GM06990 (cell line): Measurements from ENCODE around the gene ACVR1.

Experiments
- DNase-seq: peaks from one replicate; pipeline ENCODE4 v3.0.0-alpha.2; 2011; ENCODE audit not compliant: insufficient read length; ENCODE audit errors: extremely low read depth
- H3K27me3 ChIP-seq: replicated peaks from 2 replicates; pipeline ENCODE4 v1.6.0; 2011; ENCODE audit warnings: low read length; ENCODE audit not compliant: control insufficient read depth, insufficient read depth
- H3K36me3 ChIP-seq: 2 replicates; pipeline ENCODE4 v1.5.1; 2011; ENCODE audit warnings: low read length; ENCODE audit not compliant: control insufficient read depth, insufficient read depth
- H3K4me3 ChIP-seq: replicated peaks from 2 replicates; pipeline ENCODE4 v1.5.1; 2011; ENCODE audit warnings: low read depth, mild to moderate bottlenecking, control low read depth, low read length
- TF ChIP-seq, protein P1 (sequence below): IDR thresholded peaks from 2 replicates; pipeline ENCODE4 v1.5.1; 2011; ENCODE audit warnings: low read length, control low read depth, mild to moderate bottlenecking, inconsistent platforms; ENCODE audit not compliant: insufficient read depth, poor library complexity, severe bottlenecking

The ACVR1 gene

GRCh38 chr2:157789256-157789655, 86.9 kb downstream of the ACVR1 start:
- Histone ChIP-seq H3K4me3 (no peak overlapping the region), H3K36me3 (no peaks in the 10 kb centered on the region), H3K27me3 (no peaks in the 10 kb centered on the region)
- TF ChIP-seq, protein P1, sequence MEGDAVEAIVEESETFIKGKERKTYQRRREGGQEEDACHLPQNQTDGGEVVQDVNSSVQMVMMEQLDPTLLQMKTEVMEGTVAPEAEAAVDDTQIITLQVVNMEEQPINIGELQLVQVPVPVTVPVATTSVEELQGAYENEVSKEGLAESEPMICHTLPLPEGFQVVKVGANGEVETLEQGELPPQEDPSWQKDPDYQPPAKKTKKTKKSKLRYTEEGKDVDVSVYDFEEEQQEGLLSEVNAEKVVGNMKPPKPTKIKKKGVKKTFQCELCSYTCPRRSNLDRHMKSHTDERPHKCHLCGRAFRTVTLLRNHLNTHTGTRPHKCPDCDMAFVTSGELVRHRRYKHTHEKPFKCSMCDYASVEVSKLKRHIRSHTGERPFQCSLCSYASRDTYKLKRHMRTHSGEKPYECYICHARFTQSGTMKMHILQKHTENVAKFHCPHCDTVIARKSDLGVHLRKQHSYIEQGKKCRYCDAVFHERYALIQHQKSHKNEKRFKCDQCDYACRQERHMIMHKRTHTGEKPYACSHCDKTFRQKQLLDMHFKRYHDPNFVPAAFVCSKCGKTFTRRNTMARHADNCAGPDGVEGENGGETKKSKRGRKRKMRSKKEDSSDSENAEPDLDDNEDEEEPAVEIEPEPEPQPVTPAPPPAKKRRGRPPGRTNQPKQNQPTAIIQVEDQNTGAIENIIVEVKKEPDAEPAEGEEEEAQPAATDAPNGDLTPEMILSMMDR: no peak
- DNase-seq: no peak

- no peak for DNase-seq
- Histone ChIP-seq H3K4me3 (no peak overlapping the region), H3K36me3 (no peaks in the 10 kb centered on the region), H3K27me3 (no peaks in the 10 kb centered on the region)
- TF ChIP-seq, protein P1: no peak
Measured at GRCh38 chr2:157788201-157788600, 87.9 kb downstream of the ACVR1 start.

DNA sequence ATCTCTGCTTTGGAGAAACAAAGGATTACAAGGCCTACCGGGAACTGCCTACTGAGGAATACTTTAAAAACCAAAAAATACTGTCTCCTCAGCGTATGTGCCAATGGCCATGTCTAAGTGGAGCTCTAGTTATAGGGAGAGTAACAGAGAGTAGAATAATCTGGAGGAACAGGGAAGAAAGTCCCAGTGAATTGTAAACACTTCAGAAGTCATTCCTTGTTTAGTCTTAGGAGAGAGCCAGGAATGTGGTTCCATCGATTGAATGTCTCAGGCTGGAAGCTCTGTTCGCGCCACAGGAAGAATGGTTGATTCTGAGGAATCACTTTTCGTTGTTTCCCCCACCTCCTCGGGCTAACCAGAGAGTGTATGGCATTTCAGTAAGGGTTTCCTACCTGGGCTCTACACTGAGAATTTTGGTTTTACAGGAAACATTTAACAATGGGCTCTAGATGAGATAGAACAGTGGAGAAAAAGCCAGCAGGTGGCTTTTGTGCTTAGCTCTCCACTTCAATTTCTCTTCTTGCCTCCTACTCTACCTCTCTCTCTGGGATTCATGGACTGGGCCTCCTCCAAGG, 88.7 kb downstream of the ACVR1 start:
- H3K27me3 ChIP-seq: no peaks in the 10 kb centered on the region
- TF ChIP-seq, protein P1: no peak
- no peaks in the 10 kb centered on the region for H3K36me3 ChIP-seq
- DNase-seq: no peak
- no peak overlapping the region for H3K4me3 ChIP-seq

DNA sequence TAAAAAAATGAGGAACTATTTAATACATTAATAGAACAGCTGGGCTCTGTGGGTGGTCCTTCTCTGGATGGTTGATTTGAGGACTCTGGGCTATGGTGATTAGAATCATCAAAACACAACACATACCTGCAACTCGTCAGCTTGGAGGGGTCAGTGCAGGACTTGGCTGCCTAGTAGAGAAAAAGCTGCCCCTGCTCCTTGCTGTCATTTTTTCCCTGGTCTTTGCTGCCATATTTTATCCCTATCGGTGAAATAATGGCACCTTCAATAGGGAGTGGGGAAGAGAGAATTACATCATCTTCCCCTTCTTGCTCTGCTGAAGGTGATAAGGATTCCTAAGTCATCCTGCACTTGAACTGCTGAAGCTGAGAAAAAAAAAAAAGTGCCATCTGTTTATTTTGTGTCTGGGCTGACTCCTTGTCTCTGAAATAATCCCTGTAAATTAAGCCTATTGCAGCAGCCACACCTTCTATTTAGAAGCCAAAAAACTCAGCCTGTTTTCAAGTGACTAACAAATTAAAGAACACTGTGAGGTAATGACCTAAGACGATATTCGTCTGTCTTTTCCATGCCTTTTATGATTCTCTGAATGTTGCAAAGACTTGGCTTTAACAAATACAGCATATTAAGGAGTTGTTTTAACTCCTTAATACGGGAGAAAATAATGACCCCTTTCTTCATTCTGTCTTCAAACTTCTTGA, 89.3 kb downstream of the ACVR1 start:
- H3K4me3 ChIP-seq: no peak overlapping the region
- TF ChIP-seq, protein P1: no peak
- no peaks in the 10 kb centered on the region for H3K27me3 ChIP-seq
- H3K36me3 ChIP-seq: no peaks in the 10 kb centered on the region
- no peak for DNase-seq

GRCh38 chr2:157785866-157786662, 90.1 kb downstream of the ACVR1 start:
- no peaks in the 10 kb centered on the region for H3K27me3 ChIP-seq
- DNase-seq: no peak
- H3K36me3 ChIP-seq: no peaks in the 10 kb centered on the region

More at GRCh38 chr2:157785866-157786662, 90.1 kb downstream of the ACVR1 start:
- TF ChIP-seq, protein P1: no peak
- H3K4me3 ChIP-seq: no peak overlapping the region
